IPS-11a (cell line): ENCODE results near the gene PRDM16.

Source experiments
- H3K4me3 ChIP-seq: one replicate; pipeline ENCODE4 v1.5.1; 2013; ENCODE audit warnings: low read depth, low read length, control low read depth

PRDM16 gene

DNA sequence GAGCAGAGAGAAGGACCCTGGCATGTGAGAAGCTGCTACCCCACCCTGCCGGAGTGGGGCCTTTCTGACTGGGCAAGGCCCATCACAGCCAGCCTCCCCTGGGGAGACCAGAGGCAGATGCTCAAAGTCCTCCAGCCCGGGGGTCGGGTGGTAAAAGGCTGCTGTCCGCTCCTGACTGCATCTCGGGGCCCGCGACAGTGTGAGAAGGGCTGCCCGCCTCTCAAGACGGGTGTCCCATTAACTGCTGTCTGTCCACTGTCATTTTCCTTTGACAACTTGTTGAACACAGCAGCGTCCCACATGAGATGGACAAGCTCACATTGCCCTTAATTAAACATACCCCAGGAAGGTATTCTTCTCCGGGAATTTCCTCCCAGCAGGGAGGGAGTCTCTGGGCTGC lies 294.0 kb downstream of the PRDM16 start:
- H3K4me3 ChIP-seq = no peak overlapping the region

GRCh38 chr1:3363756-3364155 lies 294.8 kb downstream of the PRDM16 start:
- no peak overlapping the region for H3K4me3 ChIP-seq

- no peak overlapping the region for H3K4me3 ChIP-seq
Measured at GRCh38 chr1:3364551-3364950, 295.5 kb downstream of the PRDM16 start.

- H3K4me3 ChIP-seq = no peak overlapping the region
Measured at GRCh38 chr1:3364983-3365382, 296.0 kb downstream of the PRDM16 start.

GRCh38 chr1:3365523-3366125 lies 296.6 kb downstream of the PRDM16 start:
- H3K4me3 ChIP-seq = no peak overlapping the region

DNA sequence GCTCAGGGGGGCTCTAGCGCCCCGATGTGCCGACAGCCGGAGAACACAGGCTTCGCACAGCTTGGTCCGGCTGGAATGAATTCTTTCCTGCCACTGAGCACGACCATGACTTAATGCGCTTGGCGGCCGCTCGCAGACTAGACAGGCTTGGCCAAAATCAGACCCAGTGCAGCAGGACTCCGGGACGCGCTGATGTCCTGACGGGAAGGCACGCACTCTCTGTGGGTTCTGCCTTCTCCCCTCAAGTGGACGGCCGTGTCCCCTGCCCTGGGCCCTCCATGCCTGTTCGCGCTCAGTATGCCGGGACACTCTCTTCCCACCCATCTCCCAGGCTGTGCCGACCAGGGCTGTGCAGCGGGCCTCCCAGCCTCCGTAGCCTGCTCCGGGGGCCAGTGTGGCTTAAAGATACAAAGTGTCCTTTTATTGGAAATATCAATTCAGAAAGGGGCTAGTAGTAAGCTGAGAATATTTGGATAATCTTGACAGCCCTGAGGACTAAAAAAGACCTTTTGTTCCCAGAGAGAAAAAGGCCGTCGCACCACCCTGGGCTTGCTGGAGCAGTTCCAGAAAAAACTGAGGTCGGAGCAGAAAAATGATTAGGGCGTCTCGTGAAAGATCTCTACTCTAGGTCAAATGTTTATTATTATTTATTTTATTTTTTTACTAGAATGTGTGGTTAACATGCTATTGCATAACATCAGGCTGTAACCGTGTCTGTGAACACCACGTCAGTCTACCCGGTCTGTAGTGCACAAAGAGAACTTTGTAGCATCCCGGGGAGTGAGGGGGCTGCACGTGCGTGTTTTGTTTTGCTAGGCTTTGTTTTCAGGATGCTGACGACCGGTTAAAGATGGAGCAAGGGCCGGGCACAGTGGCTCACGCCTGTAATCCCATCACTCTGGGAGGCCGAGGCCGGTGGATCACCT lies 297.4 kb downstream of the PRDM16 start:
- H3K4me3 ChIP-seq = no peak overlapping the region

- no peak overlapping the region for H3K4me3 ChIP-seq
Measured at GRCh38 chr1:3367376-3367775, 298.4 kb downstream of the PRDM16 start.

DNA sequence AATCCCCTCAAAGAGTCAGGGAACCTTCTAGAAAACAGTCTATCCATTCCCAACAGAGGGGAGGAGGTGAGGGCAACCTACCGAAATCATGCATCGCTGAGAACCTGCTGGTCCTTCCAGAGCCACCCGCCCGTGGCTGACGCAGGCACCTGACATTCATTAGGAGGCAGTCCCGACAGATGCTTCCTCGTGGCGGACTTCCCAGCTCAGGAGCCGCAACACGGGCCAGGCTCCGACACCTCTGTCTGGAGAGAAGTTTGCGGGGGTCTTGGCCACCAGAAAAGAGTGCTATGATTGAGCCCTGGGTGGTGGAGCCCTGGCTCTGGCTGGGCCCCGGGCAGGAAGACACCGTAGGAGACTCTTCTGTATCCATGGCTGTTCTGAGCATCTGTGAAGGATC lies 299.1 kb downstream of the PRDM16 start:
- H3K4me3 ChIP-seq = no peak overlapping the region

DNA sequence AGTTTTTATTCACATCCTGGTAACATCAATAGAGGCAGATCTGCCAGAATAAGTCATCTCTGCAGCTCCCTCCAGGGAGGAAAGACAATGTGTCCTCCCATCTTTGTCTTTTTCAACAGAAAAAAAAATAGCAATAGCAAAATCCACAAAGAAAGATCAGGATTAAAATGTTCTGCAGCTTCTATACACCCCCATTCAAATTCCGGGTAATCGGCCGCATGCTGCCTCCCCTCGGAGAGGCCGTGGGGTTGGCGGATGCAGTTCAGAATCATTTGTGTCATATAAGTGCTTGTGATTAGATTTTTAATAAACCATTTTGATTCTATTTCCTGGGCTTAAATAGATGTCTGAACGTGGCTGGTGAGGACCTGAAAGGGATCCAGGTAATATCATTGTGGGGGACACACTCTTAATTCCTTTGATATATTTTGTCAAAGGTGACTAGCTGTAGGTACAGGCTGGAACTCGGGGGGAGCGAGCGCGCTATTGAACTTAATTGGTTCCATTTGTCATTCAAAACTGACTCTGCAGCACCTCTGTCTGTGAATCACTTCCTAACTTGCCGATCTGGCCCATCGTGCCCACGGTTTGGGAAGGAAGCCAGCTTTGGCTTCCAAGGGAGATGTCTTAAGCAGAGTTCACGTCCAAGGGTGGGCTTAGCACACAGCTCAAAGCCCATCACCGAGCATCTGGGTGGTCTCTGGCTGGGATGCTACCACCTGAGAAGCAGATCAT lies 299.9 kb downstream of the PRDM16 start:
- no peak overlapping the region for H3K4me3 ChIP-seq

DNA sequence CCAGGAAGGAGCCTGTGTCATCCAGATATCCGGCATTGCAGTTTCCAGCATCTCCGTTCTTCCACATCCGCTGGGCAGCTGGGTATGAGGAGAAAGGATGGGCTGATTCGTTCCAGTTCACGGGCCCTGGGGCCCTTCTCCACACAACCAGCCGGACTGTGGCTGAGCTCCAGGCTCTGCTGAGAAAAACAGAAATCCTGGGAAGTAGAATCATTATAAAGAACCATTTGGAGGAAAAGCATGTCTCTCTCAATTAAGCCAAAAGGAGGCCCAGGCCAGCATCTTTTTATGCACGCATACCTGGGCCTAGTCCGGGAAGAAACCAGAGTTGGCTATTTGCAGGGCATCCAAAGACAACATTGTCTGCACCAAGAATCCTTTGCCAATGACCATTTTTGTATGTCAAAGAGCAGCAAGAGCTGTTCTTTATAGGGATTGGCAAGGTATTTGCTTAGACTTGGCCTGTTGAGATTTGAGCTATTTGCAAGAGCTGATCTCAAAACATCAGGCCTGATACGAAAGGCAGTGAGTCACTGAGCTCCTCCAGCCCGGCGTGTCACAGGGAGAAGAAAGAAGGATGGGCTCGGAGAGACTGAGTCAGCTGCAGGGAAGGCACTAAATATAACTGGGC lies 300.6 kb downstream of the PRDM16 start:
- H3K4me3 ChIP-seq = no peak overlapping the region

GRCh38 chr1:3370856-3371703 lies 302.1 kb downstream of the PRDM16 start:
- H3K4me3 ChIP-seq = no peak overlapping the region

GRCh38 chr1:3372317-3372716 lies 303.3 kb downstream of the PRDM16 start:
- H3K4me3 ChIP-seq = no peak overlapping the region

- H3K4me3 ChIP-seq = no peak overlapping the region
Measured at GRCh38 chr1:3373175-3373574, 304.2 kb downstream of the PRDM16 start.

GRCh38 chr1:3373700-3374405 lies 304.9 kb downstream of the PRDM16 start:
- H3K4me3 ChIP-seq = no peak overlapping the region

DNA sequence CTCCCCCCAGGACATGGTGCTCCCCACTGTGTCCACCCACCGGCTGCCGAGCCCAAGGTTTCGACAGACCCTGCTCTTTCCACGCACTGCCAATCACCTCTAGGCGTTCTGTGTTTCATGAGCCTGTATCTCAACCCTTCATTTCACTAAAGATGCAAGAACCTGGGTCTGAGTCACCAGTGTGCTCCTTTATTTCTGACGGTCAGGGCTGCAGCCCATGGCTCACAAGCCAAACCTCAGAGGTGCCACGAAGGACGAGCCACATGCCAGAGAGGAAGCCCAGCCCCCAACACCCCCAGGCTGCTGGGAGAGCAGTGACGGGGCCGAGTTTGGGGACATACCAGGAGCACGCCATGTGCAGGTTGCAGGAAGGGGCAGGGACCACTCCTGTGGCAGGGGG lies 306.2 kb downstream of the PRDM16 start:
- H3K4me3 ChIP-seq = no peak overlapping the region

GRCh38 chr1:3377166-3377565 lies 308.2 kb downstream of the PRDM16 start:
- H3K4me3 ChIP-seq = no peak overlapping the region

DNA sequence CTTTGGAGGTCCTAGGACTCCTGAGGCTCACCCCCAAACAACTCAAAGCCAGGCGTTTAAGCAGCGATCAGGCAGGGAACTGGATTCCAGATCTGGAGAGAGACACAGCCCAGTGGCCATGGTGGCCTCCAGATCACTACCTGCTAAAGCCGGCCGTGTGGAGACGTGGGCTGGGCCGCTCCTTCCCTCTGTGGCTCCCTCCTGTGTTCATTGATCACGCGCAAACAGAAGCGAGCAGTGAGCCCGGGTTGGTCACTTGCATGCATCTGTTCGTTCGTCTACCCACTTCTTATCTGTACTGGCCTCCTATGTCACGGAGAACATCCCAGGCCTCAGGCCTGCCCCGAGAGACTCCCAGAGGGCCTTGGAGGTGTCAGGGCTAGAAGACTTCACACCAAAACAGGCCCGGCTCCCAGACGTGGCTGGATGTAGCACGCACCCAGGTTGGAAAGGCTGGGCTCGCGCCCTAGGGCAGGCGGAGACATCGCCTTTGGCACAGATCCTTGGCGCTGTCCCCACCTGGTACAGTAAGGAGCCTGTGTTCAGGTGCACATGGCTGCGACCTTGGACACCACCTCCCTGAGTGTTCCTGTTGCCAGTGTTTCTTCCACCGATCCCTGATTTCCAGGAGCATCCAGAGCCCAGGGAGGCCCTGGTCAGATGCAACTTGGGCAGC lies 308.7 kb downstream of the PRDM16 start:
- no peak overlapping the region for H3K4me3 ChIP-seq

GRCh38 chr1:3378411-3379208 lies 309.6 kb downstream of the PRDM16 start:
- H3K4me3 ChIP-seq = no peak overlapping the region
